H9 (cell line): ENCODE data around the gene SIGLEC11. TPM values are rescaled to one million over a fixed set of nuclear protein-coding genes. Genes with fewer than 3 reads are reported as not detected.

ENCODE experiments used
- DNase-seq: peaks from one replicate; pipeline ENCODE4 v3.0.0-alpha.2; 2017
- H2AFZ ChIP-seq: one replicate; pipeline ENCODE4 v1.6.1; 2013; ENCODE audit warnings: mild to moderate bottlenecking, low read length, control low read depth, moderate library complexity
- H2AK5ac ChIP-seq: 2 replicates; pipeline ENCODE4 v1.6.1; 2013; ENCODE audit warnings: low read length, control low read depth, mixed read lengths; ENCODE audit not compliant: insufficient read length
- H2BK120ac ChIP-seq: one replicate; pipeline ENCODE4 v1.6.1; 2013; ENCODE audit warnings: low read depth, mild to moderate bottlenecking, low read length, control low read depth, inconsistent platforms; ENCODE audit not compliant: poor library complexity, severe bottlenecking
- H2BK12ac ChIP-seq: 2 replicates; pipeline ENCODE4 v1.6.1; 2013; ENCODE audit warnings: low read length, control low read depth, mixed read lengths, low read depth; ENCODE audit not compliant: insufficient read length
- H2BK15ac ChIP-seq: 2 replicates; pipeline ENCODE4 v1.6.1; 2013; ENCODE audit warnings: low read depth, low read length, control low read depth
- H2BK20ac ChIP-seq: one replicate; pipeline ENCODE4 v1.6.1; 2013; ENCODE audit warnings: low read depth, mild to moderate bottlenecking, low read length, control low read depth, inconsistent platforms; ENCODE audit not compliant: poor library complexity, severe bottlenecking
- H2BK5ac ChIP-seq: 2 replicates; pipeline ENCODE4 v1.6.1; 2013; ENCODE audit warnings: low read length, control low read depth, mixed read lengths; ENCODE audit not compliant: insufficient read length
- H3K14ac ChIP-seq: 2 replicates; pipeline ENCODE4 v1.6.1; 2013; ENCODE audit warnings: low read length, control low read depth; ENCODE audit not compliant: insufficient read depth
- H3K18ac ChIP-seq: 2 replicates; pipeline ENCODE4 v1.6.1; 2013; ENCODE audit warnings: low read depth, mild to moderate bottlenecking, mixed read lengths, low read length, control low read depth; ENCODE audit not compliant: insufficient read length
- H3K23ac ChIP-seq: 2 replicates; pipeline ENCODE4 v1.6.1; 2013; ENCODE audit warnings: low read length, control low read depth, mixed read lengths, low read depth; ENCODE audit not compliant: insufficient read length
- H3K23me2 ChIP-seq: 2 replicates; pipeline ENCODE4 v1.6.1; 2013; ENCODE audit warnings: low read depth, mild to moderate bottlenecking, mixed read lengths, low read length, control low read depth; ENCODE audit not compliant: insufficient read length, poor library complexity, severe bottlenecking
- H3K27ac ChIP-seq: 2 replicates; pipeline ENCODE4 v1.5.1; 2013; ENCODE audit warnings: low read length, control low read depth, mixed read lengths, low read depth; ENCODE audit not compliant: insufficient read length
- H3K27me3 ChIP-seq: 2 replicates; pipeline ENCODE4 v1.6.1; 2013; ENCODE audit warnings: low read length, control low read depth, inconsistent platforms; ENCODE audit not compliant: insufficient read depth
- H3K4ac ChIP-seq: 2 replicates; pipeline ENCODE4 v1.6.1; 2013; ENCODE audit warnings: low read depth, mild to moderate bottlenecking, control low read depth, inconsistent platforms, low read length, moderate library complexity
- H3K4me1 ChIP-seq: 2 replicates; pipeline ENCODE4 v1.6.1; 2013; ENCODE audit warnings: low read length, control low read depth, inconsistent platforms; ENCODE audit not compliant: insufficient read depth
- H3K4me2 ChIP-seq: 2 replicates; pipeline ENCODE4 v1.6.1; 2013; ENCODE audit warnings: low read length, control low read depth, mixed read lengths; ENCODE audit not compliant: insufficient read length, insufficient read depth
- H3K56ac ChIP-seq: 2 replicates; pipeline ENCODE4 v1.6.1; 2013; ENCODE audit warnings: low read depth, mild to moderate bottlenecking, mixed read lengths, low read length, control low read depth; ENCODE audit not compliant: insufficient read length
- H3K79me1 ChIP-seq: 2 replicates; pipeline ENCODE4 v1.6.1; 2013; ENCODE audit warnings: low read depth, mild to moderate bottlenecking, moderate library complexity, low read length, control low read depth, inconsistent platforms; ENCODE audit not compliant: insufficient read depth, poor library complexity, severe bottlenecking
- H3K79me2 ChIP-seq: 2 replicates; pipeline ENCODE4 v1.6.1; 2013; ENCODE audit warnings: low read length, control low read depth, inconsistent platforms; ENCODE audit not compliant: insufficient read depth
- H3K9ac ChIP-seq: 2 replicates; pipeline ENCODE4 v1.6.1; 2013; ENCODE audit warnings: low read length, control low read depth, mixed read lengths; ENCODE audit not compliant: insufficient read length; ENCODE audit errors: extremely low read depth
- H3K9me3 ChIP-seq: one replicate; pipeline ENCODE4 v1.6.1; 2013; ENCODE audit warnings: low read depth, low read length, inconsistent platforms; ENCODE audit not compliant: control insufficient read depth
- H3T11ph ChIP-seq: one replicate; pipeline ENCODE4 v1.6.1; 2013; ENCODE audit warnings: mild to moderate bottlenecking, low read length, control low read depth, inconsistent platforms
- H4K20me1 ChIP-seq: one replicate; pipeline ENCODE4 v1.6.1; 2013; ENCODE audit not compliant: control insufficient read depth, insufficient read length, insufficient read depth
- H4K5ac ChIP-seq: 2 replicates; pipeline ENCODE4 v1.6.1; 2013; ENCODE audit warnings: low read depth, mild to moderate bottlenecking, mixed read lengths, low read length, control low read depth; ENCODE audit not compliant: insufficient read length
- H4K8ac ChIP-seq: replicated peaks from 2 replicates; pipeline ENCODE4 v1.6.1; 2013; ENCODE audit warnings: low read length, control low read depth, mixed read lengths, low read depth; ENCODE audit not compliant: insufficient read length
- H4K91ac ChIP-seq: 2 replicates; pipeline ENCODE4 v1.6.1; 2013; ENCODE audit warnings: low read depth, mild to moderate bottlenecking, moderate library complexity, mixed read lengths, low read length, control low read depth; ENCODE audit not compliant: insufficient read length
- H3K27ac Mint-ChIP-seq, 3 experiments: 2 replicates in 2 of 3; 3 replicates in 1 of 3; pipeline ENCODE4 v1.8.0; 2020 to 2021; ENCODE audit warnings: mixed read lengths in 3 of 3, mild to moderate bottlenecking in 1 of 3, moderate library complexity in 1 of 3
- H3K27me3 Mint-ChIP-seq: 2 replicates; pipeline ENCODE4 v1.8.0; 2021; ENCODE audit warnings: low read depth, mild to moderate bottlenecking, moderate library complexity, mixed read lengths
- H3K36me3 Mint-ChIP-seq, 3 experiments: 2 replicates in 2 of 3; 3 replicates in 1 of 3; pipeline ENCODE4 v1.8.0; 2020 to 2021; ENCODE audit warnings: low read depth in 3 of 3, mixed read lengths in 3 of 3; ENCODE audit not compliant: insufficient read depth in 1 of 3
- H3K4me1 Mint-ChIP-seq, 2 experiments: 2 replicates each; pipeline ENCODE4 v1.8.0; 2020; ENCODE audit warnings: mixed read lengths in 2 of 2
- H3K4me3 Mint-ChIP-seq, 2 experiments: 2 replicates in 1 of 2; 3 replicates in 1 of 2; pipeline ENCODE4 v1.8.0; 2020 to 2021; ENCODE audit warnings: mild to moderate bottlenecking in 2 of 2, mixed read lengths in 2 of 2, moderate library complexity in 1 of 2
- H3K9me3 Mint-ChIP-seq, 2 experiments: 2 replicates in 1 of 2; 3 replicates in 1 of 2; pipeline ENCODE4 v1.8.0; 2020; ENCODE audit warnings: mild to moderate bottlenecking in 2 of 2, mixed read lengths in 2 of 2, moderate library complexity in 1 of 2
- total RNA-seq: library from RNA; stranded (reverse); gene quantifications from 2 replicates; pipeline ENCODE4 v1.2.1, GENCODE V29; 2021
- TF ChIP-seq, protein P1 (sequence below): fragments of 200-600 bp; sonication (generic); conservative IDR thresholded peaks from 3 replicates; pipeline ENCODE4 v1.8.0; 2021; ENCODE audit warnings: antibody characterized with exemption, mild to moderate bottlenecking

Gene SIGLEC11
- total RNA-seq, 1 experiment from 2014 or later: not detected

GRCh38 chr19:49952479-49952836, 8.5 kb downstream of the SIGLEC11 start:
- no peaks in the 10 kb centered on the region for H3K23me2 ChIP-seq
- H3K27ac ChIP-seq: no peak overlapping the region
- H4K20me1 ChIP-seq: no peaks in the 10 kb centered on the region
- H3K9me3 Mint-ChIP-seq: no peaks in the 10 kb centered on the region; a peak in 3 of 5 replicates
- no peak overlapping the region for H3T11ph ChIP-seq
- no peak overlapping the region for H2AFZ ChIP-seq
- no peak overlapping the region for H2BK5ac ChIP-seq
- no peaks in the 10 kb centered on the region for H3K79me1 ChIP-seq
- no peak overlapping the region for H2BK20ac ChIP-seq
- H4K8ac ChIP-seq: no peak overlapping the region
- peaks cover 16 to 37% of the 10 kb centered on the region in 2 experiments for H3K4me1 Mint-ChIP-seq
- H3K27me3 Mint-ChIP-seq: peaks cover 5% of the 10 kb centered on the region
- no peak overlapping the region for H2BK120ac ChIP-seq
- peaks cover 3% of the 10 kb centered on the region; the same call in 1 of the 2 replicates for H3K4me1 ChIP-seq
- H3K27me3 ChIP-seq: no peaks in the 10 kb centered on the region
- no peaks in the 10 kb centered on the region for H3K9me3 ChIP-seq
- H2AK5ac ChIP-seq: no peak overlapping the region
- H2BK15ac ChIP-seq: no peak overlapping the region
- H3K4me3 Mint-ChIP-seq: no peak overlapping the region
- no peak overlapping the region for H2BK12ac ChIP-seq
- H3K14ac ChIP-seq: no peak overlapping the region
- H3K4me2 ChIP-seq: no peak overlapping the region
- no peak overlapping the region for H3K18ac ChIP-seq
- no peak overlapping the region for H3K56ac ChIP-seq
- TF ChIP-seq, protein P1, sequence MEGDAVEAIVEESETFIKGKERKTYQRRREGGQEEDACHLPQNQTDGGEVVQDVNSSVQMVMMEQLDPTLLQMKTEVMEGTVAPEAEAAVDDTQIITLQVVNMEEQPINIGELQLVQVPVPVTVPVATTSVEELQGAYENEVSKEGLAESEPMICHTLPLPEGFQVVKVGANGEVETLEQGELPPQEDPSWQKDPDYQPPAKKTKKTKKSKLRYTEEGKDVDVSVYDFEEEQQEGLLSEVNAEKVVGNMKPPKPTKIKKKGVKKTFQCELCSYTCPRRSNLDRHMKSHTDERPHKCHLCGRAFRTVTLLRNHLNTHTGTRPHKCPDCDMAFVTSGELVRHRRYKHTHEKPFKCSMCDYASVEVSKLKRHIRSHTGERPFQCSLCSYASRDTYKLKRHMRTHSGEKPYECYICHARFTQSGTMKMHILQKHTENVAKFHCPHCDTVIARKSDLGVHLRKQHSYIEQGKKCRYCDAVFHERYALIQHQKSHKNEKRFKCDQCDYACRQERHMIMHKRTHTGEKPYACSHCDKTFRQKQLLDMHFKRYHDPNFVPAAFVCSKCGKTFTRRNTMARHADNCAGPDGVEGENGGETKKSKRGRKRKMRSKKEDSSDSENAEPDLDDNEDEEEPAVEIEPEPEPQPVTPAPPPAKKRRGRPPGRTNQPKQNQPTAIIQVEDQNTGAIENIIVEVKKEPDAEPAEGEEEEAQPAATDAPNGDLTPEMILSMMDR: no peak
- H3K23ac ChIP-seq: no peak overlapping the region
- H4K5ac ChIP-seq: no peak overlapping the region
- H3K79me2 ChIP-seq: no peaks in the 10 kb centered on the region
- no peaks in the 10 kb centered on the region for H3K36me3 Mint-ChIP-seq
- H3K9ac ChIP-seq: no peak overlapping the region
- no peak overlapping the region for H3K27ac Mint-ChIP-seq
- no peak for DNase-seq
- no peak overlapping the region for H4K91ac ChIP-seq
- no peak overlapping the region for H3K4ac ChIP-seq
